PFSK-1 (cell line): ENCODE measurements around the gene ANK2.

Source experiments
- FOXP2 ChIP-seq: optimal IDR thresholded peaks from 2 replicates; pipeline ENCODE3; 2011; ENCODE audit warnings: borderline replicate concordance, control low read depth, inconsistent platforms; ENCODE audit not compliant: insufficient read depth; ENCODE audit errors: extremely low read length, extremely low read depth
- POLR2AphosphoS5 ChIP-seq: IDR thresholded peaks from 2 replicates; pipeline ENCODE4 v1.6.1; 2012; ENCODE audit warnings: low read depth, mild to moderate bottlenecking, control low read depth, low read length, moderate library complexity
- SIN3A ChIP-seq: IDR thresholded peaks from 2 replicates; pipeline ENCODE4 v1.6.1; 2012; ENCODE audit warnings: mild to moderate bottlenecking, low read length, moderate library complexity, borderline replicate concordance; ENCODE audit not compliant: insufficient read depth
- TAF1 ChIP-seq: IDR thresholded peaks from 2 replicates; pipeline ENCODE4 v1.6.1; 2012; ENCODE audit warnings: low read length, control low read depth, borderline replicate concordance; ENCODE audit not compliant: insufficient read depth
- TF ChIP-seq, protein P1 (sequence below), 2 experiments: IDR thresholded peaks; 2 replicates each; pipeline versions ENCODE4 v1.6.1 to v1.8.0; 2011 to 2012; ENCODE audit warnings: low read depth in 2 of 2, low read length in 2 of 2, control low read depth in 1 of 2, inconsistent platforms in 1 of 2, mild to moderate bottlenecking in 1 of 2, moderate library complexity in 1 of 2; ENCODE audit not compliant: insufficient read depth in 1 of 2

ANK2 gene

DNA sequence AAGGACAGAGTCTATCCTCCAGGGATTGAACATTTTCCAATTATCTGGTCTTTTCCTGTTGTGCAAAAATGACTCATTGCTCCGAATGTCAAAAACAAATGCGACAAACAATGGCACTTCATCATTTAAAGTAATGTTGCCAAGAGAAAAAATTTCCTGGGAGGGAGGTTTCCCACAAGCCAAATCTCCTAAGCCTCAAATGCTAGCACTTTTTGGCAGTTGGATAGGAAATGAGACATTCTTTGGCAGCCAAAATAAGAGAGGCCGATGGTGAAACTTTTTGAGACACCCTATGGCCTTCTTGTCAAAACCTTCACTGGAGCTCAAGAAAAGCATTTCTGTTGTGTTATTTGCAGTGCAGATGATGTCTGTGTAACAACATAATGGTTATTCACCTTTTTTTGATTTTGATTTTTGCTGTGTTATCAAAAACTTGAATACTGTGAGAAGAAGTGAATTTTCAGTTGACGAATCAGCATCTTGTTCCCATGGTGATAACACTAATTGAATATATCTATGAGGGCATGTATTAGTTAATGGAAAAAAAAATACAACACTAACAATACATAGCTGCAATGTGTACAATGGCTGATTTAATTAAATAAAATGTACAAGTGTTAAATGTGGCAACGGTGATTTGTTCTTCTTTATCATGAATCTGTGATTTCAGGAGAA, 333.8 kb downstream of the ANK2 start:
- TF ChIP-seq FOXP2: no peak
- TF ChIP-seq POLR2AphosphoS5: no peak
- TF ChIP-seq SIN3A: no peak
- no peak for TF ChIP-seq TAF1
- TF ChIP-seq, protein P1, sequence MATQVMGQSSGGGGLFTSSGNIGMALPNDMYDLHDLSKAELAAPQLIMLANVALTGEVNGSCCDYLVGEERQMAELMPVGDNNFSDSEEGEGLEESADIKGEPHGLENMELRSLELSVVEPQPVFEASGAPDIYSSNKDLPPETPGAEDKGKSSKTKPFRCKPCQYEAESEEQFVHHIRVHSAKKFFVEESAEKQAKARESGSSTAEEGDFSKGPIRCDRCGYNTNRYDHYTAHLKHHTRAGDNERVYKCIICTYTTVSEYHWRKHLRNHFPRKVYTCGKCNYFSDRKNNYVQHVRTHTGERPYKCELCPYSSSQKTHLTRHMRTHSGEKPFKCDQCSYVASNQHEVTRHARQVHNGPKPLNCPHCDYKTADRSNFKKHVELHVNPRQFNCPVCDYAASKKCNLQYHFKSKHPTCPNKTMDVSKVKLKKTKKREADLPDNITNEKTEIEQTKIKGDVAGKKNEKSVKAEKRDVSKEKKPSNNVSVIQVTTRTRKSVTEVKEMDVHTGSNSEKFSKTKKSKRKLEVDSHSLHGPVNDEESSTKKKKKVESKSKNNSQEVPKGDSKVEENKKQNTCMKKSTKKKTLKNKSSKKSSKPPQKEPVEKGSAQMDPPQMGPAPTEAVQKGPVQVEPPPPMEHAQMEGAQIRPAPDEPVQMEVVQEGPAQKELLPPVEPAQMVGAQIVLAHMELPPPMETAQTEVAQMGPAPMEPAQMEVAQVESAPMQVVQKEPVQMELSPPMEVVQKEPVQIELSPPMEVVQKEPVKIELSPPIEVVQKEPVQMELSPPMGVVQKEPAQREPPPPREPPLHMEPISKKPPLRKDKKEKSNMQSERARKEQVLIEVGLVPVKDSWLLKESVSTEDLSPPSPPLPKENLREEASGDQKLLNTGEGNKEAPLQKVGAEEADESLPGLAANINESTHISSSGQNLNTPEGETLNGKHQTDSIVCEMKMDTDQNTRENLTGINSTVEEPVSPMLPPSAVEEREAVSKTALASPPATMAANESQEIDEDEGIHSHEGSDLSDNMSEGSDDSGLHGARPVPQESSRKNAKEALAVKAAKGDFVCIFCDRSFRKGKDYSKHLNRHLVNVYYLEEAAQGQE (IDR thresholded peaks at IDR 0.05; ENCODE audit: insufficient read depth in 1 of 2, low read depth in 2 of 2, low read length in 2 of 2): no peak

DNA sequence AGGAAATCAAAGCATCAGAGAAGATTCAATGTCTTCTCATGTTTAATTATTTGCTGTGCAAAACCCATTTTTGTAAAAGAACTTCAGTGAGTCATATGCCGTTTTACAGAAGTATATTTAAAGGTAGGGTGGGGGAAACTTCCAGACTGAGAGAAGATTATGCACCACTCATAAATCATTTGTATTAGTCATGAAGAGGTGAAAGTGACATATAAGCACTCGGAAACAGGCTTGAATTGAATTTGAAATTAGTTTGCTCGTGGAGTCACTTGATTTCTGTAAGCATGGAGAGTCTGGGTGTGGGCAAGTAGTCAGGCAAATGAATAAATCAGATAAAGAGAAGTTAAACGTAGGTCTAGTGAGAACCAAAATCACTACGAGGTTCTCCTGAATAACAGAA, 335.1 kb downstream of the ANK2 start:
- TF ChIP-seq SIN3A: no peak
- no peak for TF ChIP-seq TAF1
- no peak for TF ChIP-seq FOXP2
- TF ChIP-seq POLR2AphosphoS5: no peak
- TF ChIP-seq, protein P1 (IDR thresholded peaks at IDR 0.05; ENCODE audit: insufficient read depth in 1 of 2, low read depth in 2 of 2, low read length in 2 of 2): no peak

DNA sequence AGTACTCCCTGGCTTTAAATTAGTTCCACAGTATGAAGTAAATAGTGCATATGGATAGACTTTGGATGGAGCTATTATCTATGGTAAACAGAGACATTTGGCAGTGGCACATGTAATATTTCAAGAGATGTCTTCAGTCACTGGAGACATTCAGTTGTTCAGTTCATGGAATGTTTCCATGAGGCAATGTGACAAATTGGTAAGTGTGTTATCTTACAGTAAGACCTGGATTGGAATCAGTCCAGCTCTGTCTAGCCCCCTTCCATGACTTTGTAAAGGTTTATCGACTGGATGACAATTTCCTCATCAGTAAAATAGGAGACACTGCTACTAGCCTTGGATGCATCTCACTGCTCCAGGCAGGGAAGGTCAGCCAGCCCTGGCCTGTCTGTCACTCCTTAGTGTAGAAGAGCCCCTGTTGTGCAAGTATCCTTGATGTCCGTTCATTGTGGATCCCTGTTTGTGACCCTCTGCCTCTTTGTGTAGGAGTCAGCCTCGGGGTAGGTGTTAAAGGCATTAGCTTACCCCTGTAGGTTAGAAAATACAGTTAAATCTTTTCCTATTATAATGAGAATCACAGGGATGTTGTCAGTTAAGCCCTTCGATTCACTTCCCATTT, 335.9 kb downstream of the ANK2 start:
- TF ChIP-seq FOXP2: no peak
- TF ChIP-seq, protein P1 (IDR thresholded peaks at IDR 0.05; ENCODE audit: insufficient read depth in 1 of 2, low read depth in 2 of 2, low read length in 2 of 2): no peak

DNA sequence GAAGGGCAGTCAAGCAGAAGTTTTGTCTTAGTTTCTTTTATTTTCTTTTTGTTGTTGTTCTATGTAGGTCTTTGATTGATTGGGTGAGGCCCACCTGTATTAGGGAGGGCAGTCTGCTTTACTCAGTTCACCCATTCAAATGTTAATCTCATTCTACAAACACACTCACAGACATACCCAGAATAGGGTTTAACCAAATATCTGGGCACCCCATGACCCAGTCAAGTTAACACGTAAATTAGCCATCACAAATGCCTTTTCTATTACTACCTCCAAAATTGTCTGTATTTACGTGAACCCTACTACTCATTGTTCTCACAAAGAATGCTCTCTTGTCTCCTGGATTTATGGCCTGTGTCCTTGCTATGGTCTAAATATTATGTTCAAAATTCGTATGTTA, 339.7 kb downstream of the ANK2 start:
- TF ChIP-seq TAF1 (no peak), FOXP2 (no peak), SIN3A (no peak), POLR2AphosphoS5 (no peak)
- TF ChIP-seq, protein P1 (IDR thresholded peaks at IDR 0.05; ENCODE audit: insufficient read depth in 1 of 2, low read depth in 2 of 2, low read length in 2 of 2): no peak

DNA sequence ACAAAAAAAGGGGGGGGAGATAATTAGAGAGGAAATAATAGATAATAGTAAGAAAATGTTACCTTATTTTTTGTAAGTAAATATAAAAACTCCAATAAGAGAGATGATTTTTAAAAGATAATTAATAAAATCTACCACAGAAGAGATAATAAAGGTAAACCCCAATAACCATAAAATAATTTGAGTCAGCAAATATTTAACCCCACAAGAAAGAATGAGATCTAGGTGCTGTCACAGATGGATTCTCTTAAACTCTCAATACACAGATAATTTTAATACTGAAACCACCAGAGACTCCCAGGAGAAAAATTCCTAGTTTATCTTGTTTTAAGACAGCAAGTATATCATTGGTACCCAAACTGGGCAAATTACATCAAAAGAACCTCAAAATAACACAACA, 341.4 kb downstream of the ANK2 start:
- no peak for TF ChIP-seq POLR2AphosphoS5
